HepG2 (cell line): ENCODE results near the gene THAP6.

Source experiments
- AFF4 ChIP-seq: sonication (generic); formaldehyde crosslinking; IDR thresholded peaks from 2 replicates; pipeline ENCODE4 v1.4.0; 2020; ENCODE audit warnings: missing genetic modification reagents
- FLYWCH1 ChIP-seq: sonication (generic); formaldehyde crosslinking; IDR thresholded peaks from 2 replicates; pipeline ENCODE4 v1.8.1; 2023; ENCODE audit warnings: mild to moderate bottlenecking, missing genetic modification reagents
- KDM5B ChIP-seq: sonication (generic); formaldehyde crosslinking; IDR thresholded peaks from 2 replicates; pipeline ENCODE4 v1.4.0; 2020; ENCODE audit warnings: missing genetic modification reagents, mild to moderate bottlenecking, borderline replicate concordance
- MXD4 ChIP-seq: IDR thresholded peaks from 2 replicates; pipeline ENCODE4 v1.6.1; 2016; ENCODE audit warnings: mild to moderate bottlenecking, missing biosample characterization, missing genetic modification reagents
- ZNF552 ChIP-seq: sonication (generic); formaldehyde crosslinking; IDR thresholded peaks from 2 replicates; pipeline ENCODE4 v1.9.0; 2022; ENCODE audit warnings: missing genetic modification reagents, mild to moderate bottlenecking, borderline replicate concordance

GRCh38 chr4:75542824-75543223 lies 28.6 kb downstream of the THAP6 start:
- TF ChIP-seq KDM5B (CRISPR knock-in tag) (no peak), AFF4 (CRISPR knock-in tag) (no peak), ZNF552 (CRISPR knock-in tag) (no peak), MXD4 (CRISPR knock-in tag) (no peak), FLYWCH1 (CRISPR knock-in tag) (no peak)
